GM19043 (cell line): ENCODE measurements around the gene FBN1.
A peak's percentile ranks its signal among the peaks of the same experiment; 100 is the strongest.

Experiments used
- ATAC-seq: cut with Tn5 transposase; IDR thresholded peaks from one replicate; pipeline ENCODE4 v1.9.1; 2021; ENCODE audit warnings: low read depth; ENCODE audit not compliant: unreplicated experiment

FBN1 gene

GRCh38 chr15:48527517-48527916 lies 118.0 kb downstream of the FBN1 start:
- no peak for ATAC-seq

DNA sequence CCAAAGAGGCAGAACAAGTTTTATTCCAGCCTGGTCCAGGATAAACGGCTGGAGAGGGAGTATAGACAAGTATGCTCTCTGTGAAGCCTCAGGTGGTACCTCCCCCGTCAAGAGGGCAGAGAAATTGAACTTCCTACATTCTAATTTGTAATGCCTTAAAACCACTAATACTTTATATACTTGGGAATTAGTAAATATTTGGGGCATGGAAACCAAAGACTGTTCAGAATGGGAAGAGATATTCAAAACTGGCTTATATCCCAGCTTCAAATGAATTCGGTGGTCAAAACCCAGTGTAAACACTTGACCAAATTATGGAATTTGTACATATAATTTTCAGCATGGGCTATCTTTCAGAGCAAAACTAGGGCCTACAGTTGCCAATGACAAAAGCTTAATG lies 122.6 kb downstream of the FBN1 start:
- no peak for ATAC-seq

- ATAC-seq, result no peak
Measured at GRCh38 chr15:48522123-48522522, 123.4 kb downstream of the FBN1 start.

DNA sequence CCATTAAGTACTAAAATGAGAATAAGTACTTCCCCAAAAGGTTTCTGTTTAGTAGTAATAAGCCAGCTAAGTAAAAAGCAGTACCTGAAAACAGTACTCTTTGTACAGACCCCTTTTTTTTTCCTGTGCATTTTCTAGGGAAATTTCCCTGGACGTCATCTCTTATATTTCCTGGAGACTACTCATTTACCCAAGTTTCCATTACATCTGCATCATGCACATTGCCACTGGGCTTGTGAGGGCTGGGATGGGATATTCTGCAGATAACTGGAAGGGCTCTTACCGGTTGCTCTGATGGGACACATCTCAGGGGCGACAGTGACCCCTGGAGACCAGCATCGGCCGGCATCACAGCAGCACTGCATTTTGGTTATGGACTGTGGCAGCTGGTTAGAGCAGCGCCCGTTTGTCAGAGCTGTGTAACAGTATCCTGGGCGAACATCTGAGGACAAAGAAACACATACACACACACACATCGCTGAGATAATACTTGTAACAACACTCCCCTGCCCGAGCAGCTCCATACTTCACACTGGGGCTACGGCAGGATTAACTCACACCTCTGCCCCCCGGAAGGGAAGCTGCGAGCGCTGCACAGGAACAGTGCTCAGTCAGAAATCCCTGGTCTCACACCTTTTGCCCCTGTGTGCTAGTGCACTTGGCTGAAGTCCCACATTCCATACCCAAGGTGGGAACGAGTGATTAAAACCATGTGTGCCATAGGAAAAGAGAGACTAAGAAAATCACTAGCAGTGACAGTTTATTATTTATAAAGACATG lies 124.9 kb downstream of the FBN1 start:
- no peak for ATAC-seq

DNA sequence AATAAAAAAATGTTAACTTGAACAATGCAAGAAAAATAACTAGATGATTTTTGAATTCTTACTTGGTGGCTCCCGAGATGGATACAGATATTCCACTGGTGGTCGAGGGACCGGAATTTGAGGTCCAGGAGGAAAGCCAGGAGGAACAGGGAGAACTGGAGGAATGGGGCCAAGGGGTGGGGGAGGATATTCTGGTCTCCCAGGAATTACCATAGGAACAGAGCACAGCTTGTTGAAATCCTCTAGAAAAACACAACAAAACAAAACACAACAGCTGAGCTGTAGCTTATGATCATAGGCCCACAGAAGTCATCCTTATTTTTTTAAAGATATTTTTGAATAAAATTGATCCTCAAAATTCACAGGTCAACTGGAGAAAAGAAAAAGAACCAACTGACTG lies 129.4 kb downstream of the FBN1 start:
- no peak for ATAC-seq

DNA sequence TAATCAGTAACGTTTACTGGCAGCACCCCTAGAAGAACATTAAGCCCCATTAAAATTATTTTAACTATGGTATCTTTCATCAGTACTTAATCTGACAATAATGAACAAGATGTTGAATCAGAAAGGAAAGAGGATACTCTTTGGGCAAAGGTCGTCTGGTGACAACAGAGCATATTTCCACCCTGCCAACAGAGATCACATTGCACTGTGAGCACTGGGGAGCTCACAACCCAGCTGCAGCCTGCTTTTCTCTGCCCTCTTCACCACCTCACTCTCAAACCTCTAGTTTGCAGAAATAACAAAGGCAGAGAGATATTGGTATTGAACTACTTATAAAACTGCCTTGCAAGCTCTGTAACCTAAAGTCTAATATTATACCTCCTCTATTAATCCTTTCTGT lies 130.0 kb downstream of the FBN1 start:
- ATAC-seq, result no peak

DNA sequence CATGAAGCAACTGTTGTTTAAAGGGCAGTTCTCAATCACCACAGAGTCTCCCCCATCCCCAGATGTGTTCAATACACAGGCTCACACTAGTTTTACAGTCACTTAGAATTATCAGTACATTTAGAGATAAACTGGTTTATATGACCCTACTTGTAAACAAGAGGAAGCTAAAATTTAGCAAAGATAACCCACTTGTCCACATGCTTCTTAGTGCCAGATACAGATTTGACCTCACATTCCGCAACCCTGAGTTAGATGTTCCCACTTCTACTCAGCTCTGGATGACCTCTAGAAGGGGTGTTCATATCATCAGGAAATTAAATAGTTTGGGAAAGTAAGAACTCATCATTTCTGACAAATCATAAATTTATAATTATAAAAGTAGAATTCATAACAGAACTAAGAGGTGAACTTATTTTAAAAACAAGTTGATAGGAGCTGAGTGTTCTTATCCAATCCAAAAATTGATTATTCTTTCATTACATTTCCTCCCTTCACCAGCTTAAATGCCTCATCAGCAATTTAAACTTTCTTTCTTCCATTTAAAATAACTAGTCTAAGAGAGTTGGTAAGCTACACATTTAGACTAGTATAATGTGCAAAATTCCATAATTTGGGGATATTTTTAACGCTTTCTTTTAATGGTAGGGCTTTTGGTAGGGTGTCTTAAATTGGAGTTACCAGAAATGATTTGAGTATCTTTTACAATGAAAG lies 131.2 kb downstream of the FBN1 start:
- no peak for ATAC-seq

- no peak for ATAC-seq
Measured at GRCh38 chr15:48510976-48511375, 134.5 kb downstream of the FBN1 start.

- ATAC-seq, result peak; percentile 81
Measured at GRCh38 chr15:48507416-48508065, 138.0 kb downstream of the FBN1 start.

DNA sequence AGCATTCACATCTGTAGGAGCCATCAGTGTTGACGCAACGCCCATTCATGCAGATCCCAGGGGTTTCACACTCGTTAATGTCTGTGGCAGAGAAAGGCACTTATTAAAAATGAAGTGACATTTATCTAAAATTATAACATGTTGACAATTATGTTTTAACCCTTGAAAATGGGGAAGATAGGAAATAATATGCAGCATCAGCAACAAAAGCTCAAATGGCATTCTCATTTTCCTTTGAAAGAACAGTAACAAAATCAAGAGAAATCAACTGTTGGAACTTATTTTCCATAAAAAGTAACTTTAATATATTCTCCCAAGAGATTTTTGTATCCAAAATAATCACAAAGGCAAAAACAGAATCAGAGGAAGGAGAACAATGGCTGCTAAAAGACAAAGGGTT lies 140.4 kb downstream of the FBN1 start:
- no peak for ATAC-seq

- no peak for ATAC-seq
Measured at GRCh38 chr15:48501208-48501607, 144.3 kb downstream of the FBN1 start.

DNA sequence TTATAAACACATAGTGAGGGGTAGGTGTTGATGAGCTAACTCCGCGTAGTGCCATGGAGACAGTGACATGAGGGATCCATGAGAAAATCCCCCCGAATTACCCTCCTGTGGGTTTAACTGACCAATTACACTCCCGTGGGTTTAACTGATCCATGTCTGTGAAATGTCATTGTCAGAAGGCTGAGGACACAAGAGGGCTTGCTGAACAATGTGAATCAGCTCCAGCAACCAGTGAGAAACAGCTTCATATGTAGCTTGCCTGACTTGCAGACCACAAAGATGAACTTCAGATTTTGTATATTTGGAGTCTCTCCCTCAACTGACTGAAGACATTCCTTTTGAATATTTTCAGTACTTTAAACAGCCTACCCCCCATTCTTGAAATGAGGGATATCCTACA lies 144.9 kb downstream of the FBN1 start:
- ATAC-seq, result no peak

DNA sequence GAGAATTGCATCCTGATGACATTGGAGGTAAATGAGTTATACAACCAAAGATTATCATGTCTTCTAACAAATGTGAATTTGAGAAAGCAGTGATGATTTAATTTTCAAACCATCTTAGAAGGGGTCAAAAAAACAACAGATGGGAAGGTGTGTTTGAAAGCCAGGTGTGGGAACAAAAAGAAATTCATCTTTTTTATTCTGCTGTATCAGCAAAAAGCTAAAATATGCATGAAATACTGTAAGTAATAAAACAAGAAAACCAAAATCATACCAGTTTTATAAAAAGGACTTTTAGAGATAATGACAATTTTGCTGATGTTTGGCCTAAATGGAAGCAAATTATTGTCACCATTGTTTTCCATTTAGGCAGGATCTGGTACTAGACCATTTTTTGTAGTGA lies 145.5 kb downstream of the FBN1 start:
- ATAC-seq, result no peak

DNA sequence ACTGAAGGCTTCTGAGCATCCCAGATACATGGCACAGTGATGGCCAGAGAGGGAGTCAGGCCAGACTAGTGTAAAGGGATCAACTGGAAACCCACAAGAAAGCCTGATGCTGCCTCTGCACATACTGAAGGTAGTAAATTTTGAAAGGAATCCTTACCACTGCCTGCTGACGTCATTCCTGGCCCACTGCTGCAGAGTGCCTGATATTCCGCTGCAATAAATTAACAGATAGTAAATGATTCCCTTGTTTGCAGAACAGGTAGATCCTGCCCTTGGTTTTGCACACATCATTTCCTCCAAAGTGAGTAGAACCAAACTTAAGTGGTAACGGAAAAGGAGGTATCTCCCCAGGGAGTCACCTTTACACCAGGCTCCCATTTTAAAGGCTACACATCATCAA lies 146.7 kb downstream of the FBN1 start:
- ATAC-seq, result no peak

DNA sequence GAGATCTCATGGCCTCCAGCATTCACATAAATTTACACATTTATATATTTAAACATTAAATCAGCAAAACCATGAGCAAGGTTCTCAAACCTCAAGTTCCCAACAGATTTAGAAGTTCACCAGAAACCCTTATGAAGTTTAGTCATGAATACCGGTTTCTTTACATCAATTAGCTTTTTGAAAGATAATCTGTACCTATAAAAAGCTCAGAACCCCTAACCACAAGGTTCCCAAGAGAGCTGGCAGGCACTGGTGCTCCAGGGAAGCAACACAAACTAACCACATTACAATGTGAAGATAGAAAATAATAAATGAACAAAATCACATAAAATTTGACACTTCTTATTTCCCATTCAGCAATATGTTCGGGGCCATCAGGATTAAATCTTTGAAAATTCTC lies 150.9 kb downstream of the FBN1 start:
- ATAC-seq, result no peak

DNA sequence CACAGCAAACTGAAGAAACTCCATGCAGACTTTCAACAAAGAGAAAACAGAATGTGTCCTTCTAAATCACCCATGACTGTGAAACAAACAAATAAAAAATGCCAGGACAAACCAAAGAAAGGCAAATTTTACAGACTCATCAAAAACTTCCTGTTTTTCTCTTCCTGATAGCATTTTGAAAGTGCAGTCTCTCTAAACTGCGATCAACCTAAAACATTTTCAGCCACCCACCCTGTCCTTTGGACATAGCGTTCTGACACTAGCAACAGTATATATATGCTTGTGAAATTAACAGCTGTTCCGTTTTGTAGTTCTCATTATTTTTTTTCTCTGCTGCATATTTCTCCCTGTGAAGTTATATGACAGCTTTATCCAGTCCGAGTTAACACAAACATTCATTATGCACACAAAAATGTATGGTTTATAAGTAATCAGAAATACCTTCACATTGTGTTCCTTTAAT lies 151.7 kb downstream of the FBN1 start:
- ATAC-seq, result no peak

DNA sequence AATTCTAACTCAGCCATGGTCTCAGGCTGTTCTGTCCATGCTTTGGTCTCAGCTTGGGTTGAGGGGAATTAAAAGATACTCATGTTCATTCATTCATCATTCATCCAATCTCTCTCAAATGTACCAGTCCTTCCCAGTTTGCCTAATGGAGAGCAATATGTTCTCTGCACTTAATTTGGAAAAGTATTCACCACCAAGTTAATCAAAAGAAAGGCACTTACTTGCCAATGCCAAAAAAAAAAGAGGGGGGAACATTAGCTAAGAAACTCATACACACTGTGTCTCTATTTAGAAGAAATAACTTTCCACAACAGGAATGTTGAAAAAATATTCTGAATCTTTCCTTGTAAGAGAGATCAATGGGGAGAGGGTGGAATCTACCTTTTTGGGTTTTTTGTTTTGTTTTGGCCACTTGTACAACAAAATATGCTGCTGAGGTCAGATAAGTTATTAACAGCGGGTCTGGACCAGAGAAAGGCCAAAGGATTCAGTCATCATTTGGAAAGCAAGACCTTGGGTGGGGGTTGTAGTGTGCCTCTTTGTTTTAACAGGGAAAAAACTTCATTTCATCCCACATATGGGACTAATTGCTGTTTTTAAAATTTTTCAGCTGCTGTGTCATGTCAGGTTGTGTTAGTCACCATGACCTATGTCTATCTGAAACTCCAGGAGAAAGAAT lies 152.3 kb downstream of the FBN1 start:
- ATAC-seq, result no peak

DNA sequence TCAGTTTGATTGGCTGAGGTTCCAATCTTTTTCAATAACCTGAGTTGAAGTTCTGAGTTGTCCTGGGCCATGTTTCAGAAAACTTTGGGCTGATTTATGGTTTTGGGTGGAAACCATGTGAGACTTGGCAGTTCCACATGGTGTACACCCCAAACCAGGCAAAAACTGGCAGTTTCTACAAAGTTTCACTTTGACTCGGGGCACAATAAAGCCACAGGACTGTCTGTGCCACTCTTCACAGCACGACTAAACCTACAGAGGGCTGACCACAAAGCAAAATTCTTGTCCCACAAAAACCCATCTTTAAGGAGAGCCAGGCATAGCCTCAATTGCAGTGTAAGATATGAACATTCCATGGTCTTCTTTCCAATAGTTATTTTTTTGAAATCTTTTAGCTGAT lies 159.3 kb downstream of the FBN1 start:
- ATAC-seq, result no peak

GRCh38 chr15:48481802-48482201 lies 163.7 kb downstream of the FBN1 start:
- ATAC-seq, result no peak

- no peak for ATAC-seq
Measured at GRCh38 chr15:48479751-48480150, 165.8 kb downstream of the FBN1 start.

DNA sequence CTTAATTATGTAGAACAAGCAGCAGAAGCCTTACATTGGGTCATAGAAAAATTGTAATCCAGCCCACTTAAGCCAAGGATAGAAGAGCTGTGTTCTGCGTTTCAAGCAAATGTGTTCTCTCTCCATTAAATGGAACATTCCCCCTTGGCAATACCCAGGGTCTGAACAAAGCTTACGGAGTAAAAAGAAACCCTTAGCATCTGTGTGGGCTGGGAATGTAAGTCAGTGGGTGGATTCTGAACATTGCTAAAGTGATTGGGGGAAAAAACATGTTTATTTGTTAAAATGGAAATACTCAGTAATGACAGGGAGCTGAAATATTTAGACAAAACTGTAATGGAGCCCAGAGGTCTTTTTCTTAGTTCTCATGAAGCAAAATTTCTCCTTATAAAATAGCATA lies 166.9 kb downstream of the FBN1 start:
- ATAC-seq, result no peak
